Adrenal gland (tissue), 12 donors: ENCODE data around the gene ALAD. TPM values are rescaled to one million over a fixed set of nuclear protein-coding genes. Genes with fewer than 3 reads are reported as not detected.
A peak's percentile ranks its signal among the peaks of the same experiment; 100 is the strongest.

ENCODE experiments used
- DNase-seq, 7 donors: peaks; one replicate each; pipeline ENCODE4 v3.0.0-alpha.2; 2019 to 2020
- H3K27ac ChIP-seq, 5 donors: fragments of 200-600 bp; sonication (generic) in 4 of 5; 1 replicate in 3 of 5; 2 replicates in 2 of 5; pipeline versions ENCODE4 v1.5.1 to v1.8.0; 2016 to 2020; ENCODE audit warnings: mild to moderate bottlenecking in 1 of 5
- H3K27me3 ChIP-seq: fragments of 200-600 bp; 2 replicates; pipeline ENCODE4 v1.8.0; 2021
- H3K36me3 ChIP-seq, 2 donors: fragments of 200-600 bp; replicated peaks in 1 of 2; 1 replicate in 1 of 2; 2 replicates in 1 of 2; pipeline versions ENCODE4 v1.5.1 to v1.8.0; 2018 to 2022
- H3K4me1 ChIP-seq, 2 donors: fragments of 200-600 bp; replicated peaks in 1 of 2; 1 replicate in 1 of 2; 2 replicates in 1 of 2; pipeline versions ENCODE4 v1.5.1 to v1.8.0; 2018 to 2021
- H3K4me3 ChIP-seq, 4 donors: fragments of 200-600 bp; sonication (generic) in 3 of 4; one replicate each; pipeline ENCODE4 v1.5.1; 2016 to 2018
- H3K9me3 ChIP-seq, 3 donors: fragments of 200-600 bp; sonication (generic) in 1 of 3; replicated peaks in 1 of 3; 1 replicate in 2 of 3; 2 replicates in 1 of 3; pipeline versions ENCODE4 v1.5.1 to v1.8.0; 2016 to 2021
- POLR2A ChIP-seq, 2 donors: fragments of 450-650 bp; IDR thresholded peaks; one replicate each; pipeline ENCODE4 v1.6.1; 2017; ENCODE audit warnings: antibody characterized with exemption in 2 of 2, mild to moderate bottlenecking in 2 of 2, moderate library complexity in 1 of 2
- WGBS, 4 donors: extraction: QIAGEN DNeasy Blood & Tissue Kit in 2 of 4; methylation state at CpG; one replicate each; pipeline versions ENCODE4 v1.1.5 to v1.1.7; 2013 to 2017; 5-methylcytosine and 5-hydroxymethylcytosine counted together
- intact Hi-C, 2 donors: fragments of 100-400 bp; cut with DNase I; formaldehyde crosslinking; loops; one replicate each; pipeline versions ENCODE4 v1.14.1 to v1.15.0; 2022 to 2023
- polyA plus RNA-seq, 3 donors: library from polyadenylated mRNA; stranded (reverse); fragments of 200-250 nt in 2 of 3; fragments of 350-450 nt in 1 of 3; fragmentation: Illumina TruSeq in 1 of 3; extraction: RNeasy Lipid Tissue Mini Kit (QIAGEN cat#74804) in 1 of 3; gene quantifications; one replicate each; pipeline ENCODE4 v1.2.3, GENCODE V29; 2013 to 2014
- total RNA-seq, 9 donors: library from RNA; depleted of rRNA in 4 of 9; stranded (reverse); fragments of >200 nt in 4 of 9; fragments of 120-200 nt in 1 of 9; fragmentation: NEBNext Ultra II Directional in 1 of 9; extraction: Animal tissue kit (Norgen Biotek cat#: 25700) in 1 of 9; gene quantifications; one replicate each; pipeline versions ENCODE4 v1.1.0 to v1.2.4, GENCODE V29; 2013 to 2023
- TF ChIP-seq, protein P1 (sequence below), 6 experiments: fragments of 450-650 bp in 4 of 6; fragments of 200-600 bp in 2 of 6; sonication (generic) in 1 of 6; IDR thresholded peaks; 1 replicate in 5 of 6; 2 replicates in 1 of 6; pipeline versions ENCODE4 v1.5.1 to v1.8.0; 2016 to 2021; ENCODE audit warnings: antibody characterized with exemption in 6 of 6, mild to moderate bottlenecking in 2 of 6, moderate library complexity in 1 of 6
- donor health status: healthy with polysubstance abuse.
- donor health status: Bipolar disorder and iron deficiency.
- donor health status: DM: yes; HTN: yes; CAD: no.
- donor health status: DM: no; HTN: no; CAD: no.
- donor health status: DM: no; HTN: no; CAD: no.
- donor health status: DM: yes; HTN: yes; CAD: no.

ALAD gene
- total and polyA plus RNA-seq, 12 donors = 49.2 to 348 (median 242) TPM

- intact Hi-C loops = no loop called here
- TF ChIP-seq, protein P1, sequence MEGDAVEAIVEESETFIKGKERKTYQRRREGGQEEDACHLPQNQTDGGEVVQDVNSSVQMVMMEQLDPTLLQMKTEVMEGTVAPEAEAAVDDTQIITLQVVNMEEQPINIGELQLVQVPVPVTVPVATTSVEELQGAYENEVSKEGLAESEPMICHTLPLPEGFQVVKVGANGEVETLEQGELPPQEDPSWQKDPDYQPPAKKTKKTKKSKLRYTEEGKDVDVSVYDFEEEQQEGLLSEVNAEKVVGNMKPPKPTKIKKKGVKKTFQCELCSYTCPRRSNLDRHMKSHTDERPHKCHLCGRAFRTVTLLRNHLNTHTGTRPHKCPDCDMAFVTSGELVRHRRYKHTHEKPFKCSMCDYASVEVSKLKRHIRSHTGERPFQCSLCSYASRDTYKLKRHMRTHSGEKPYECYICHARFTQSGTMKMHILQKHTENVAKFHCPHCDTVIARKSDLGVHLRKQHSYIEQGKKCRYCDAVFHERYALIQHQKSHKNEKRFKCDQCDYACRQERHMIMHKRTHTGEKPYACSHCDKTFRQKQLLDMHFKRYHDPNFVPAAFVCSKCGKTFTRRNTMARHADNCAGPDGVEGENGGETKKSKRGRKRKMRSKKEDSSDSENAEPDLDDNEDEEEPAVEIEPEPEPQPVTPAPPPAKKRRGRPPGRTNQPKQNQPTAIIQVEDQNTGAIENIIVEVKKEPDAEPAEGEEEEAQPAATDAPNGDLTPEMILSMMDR (IDR thresholded peaks at IDR 0.05) = no peak
- TF ChIP-seq POLR2A (IDR thresholded peaks at IDR 0.05) = peak; percentile 63 to 95
- H3K4me1 ChIP-seq = peaks cover 31 to 43% of the 10 kb centered on the region in 2 donors
- peak within 1 kb of the TSS; percentile 87 to 99 (median 91) for H3K27ac ChIP-seq
- no peaks in the 10 kb centered on the region for H3K27me3 ChIP-seq
- H3K4me3 ChIP-seq = peak within 1 kb of the TSS; percentile 78 to 99 (median 88)
- H3K36me3 ChIP-seq = peaks cover 0 to 25% of the 10 kb centered on the region in 2 donors
- WGBS, 4 donors = 1 to 5% (median 1%) methylated on average over 12 to 73 of the region's 74 CpGs
- peak; percentile 87 to 92 (median 90) for DNase-seq
- no peaks in the 10 kb centered on the region for H3K9me3 ChIP-seq
Observed at GRCh38 chr9:113376634-113377567, 24.2 kb downstream of the ALAD start, which contains the start of gene HDHD3. Gene HDHD3, minus strand, starts transcription at chr9:113376986. Its CDS starts 2,632 bp downstream, at chr9:113374354.

DNA sequence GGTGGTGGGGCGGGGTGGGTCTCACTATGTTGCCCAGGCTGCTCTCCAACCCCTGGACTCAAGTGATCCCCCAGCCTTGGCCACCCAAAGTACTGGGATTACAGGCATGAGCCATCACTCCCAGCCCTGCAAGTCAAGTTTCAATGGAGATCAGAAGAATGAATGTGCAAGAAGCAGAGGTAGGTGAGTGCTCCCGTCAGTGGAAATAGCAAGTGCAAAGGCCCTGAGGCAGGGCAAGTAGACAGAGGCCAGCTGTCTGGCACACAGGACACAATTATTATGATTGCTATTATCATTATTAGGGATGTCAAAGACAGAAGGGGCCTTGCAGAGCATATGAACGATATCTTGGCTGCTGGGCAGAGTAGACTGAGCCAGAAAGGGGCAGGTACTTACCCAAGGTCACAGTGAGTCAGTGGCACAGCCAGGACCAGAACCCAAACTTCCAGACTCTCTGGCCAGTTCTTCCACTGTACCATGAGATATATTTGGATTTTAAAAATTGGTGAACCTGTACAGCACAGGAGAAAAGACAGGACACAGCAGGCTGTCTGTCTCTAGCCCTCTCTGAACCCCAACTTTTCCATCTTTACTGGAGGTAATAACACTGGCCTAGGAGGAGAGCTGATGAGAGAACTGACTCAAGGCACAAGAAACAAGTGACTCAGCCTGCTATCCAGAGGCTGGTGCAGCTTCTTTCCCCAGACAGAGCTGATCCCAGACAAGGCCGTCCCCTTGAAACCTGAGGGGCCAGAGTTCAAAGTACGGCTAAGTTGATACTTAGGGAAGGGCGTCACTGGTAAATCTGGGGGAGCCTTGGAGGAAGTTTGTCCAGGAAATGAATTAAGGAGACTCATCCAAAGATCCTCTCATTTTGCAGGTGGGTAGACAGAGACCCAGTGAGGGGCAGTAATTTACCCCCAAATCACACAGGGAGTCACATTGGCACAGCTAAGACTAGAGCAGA is 25.7 kb downstream of the ALAD start:
- peak; percentile 51 to 87 (median 82) for DNase-seq
- H3K9me3 ChIP-seq = no peaks in the 10 kb centered on the region
- TF ChIP-seq POLR2A (IDR thresholded peaks at IDR 0.05) = peak in 1 of 2 donors; percentile 67
- TF ChIP-seq, protein P1 (IDR thresholded peaks at IDR 0.05) = no peak
- peaks cover 31 to 36% of the 10 kb centered on the region in 2 donors for H3K4me1 ChIP-seq
- intact Hi-C loops = no loop called here
- 47 to 66% (median 60%) methylated on average over 6 of the region's 6 CpGs for WGBS, 4 donors
- H3K27me3 ChIP-seq = no peaks in the 10 kb centered on the region
- peaks cover 0 to 25% of the 10 kb centered on the region in 2 donors for H3K36me3 ChIP-seq
- peak overlapping the region; percentile 87 to 99 (median 91) for H3K27ac ChIP-seq
- H3K4me3 ChIP-seq = peak overlapping the region in 2 of 4 donors; percentile 78 to 99

DNA sequence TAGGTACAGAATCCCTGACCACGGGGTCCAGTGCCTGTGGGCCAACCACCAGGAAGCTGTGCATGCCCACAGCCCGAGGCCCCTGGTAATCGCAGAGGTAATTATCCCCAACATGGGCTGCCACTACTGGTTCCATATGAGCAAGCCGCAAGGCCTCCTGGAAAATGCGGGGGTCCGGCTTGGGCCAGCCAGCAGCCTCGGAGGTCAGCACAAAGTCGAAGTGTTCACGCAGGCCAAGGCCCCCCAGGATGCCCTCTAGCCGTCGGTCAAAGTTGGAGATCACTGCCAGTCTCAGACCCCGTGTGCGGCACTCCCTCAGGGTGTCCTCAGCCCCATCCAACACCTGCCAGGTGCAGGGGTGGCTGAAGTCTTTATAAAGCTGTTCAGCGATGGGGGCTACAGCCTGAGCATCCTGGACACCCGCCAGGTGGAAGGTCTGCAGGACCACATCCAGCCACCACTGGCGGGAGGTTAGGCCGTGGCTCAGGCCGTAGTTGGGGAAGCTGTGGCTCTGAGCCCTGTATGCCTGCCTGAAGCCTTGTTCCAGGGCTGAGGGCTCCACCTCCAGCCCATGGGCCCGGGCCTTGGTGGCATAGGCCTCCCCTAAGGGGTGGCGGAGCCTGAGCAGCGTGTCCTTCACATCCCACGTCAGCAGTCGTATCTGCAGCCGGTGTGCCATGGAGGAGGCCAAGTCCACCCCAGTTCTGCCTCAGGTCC is 27.2 kb downstream of the ALAD start:
- peak overlapping the region in 2 of 5 donors; percentile 36 to 68 for H3K27ac ChIP-seq
- peaks cover 26 to 31% of the 10 kb centered on the region in 2 donors for H3K4me1 ChIP-seq
- intact Hi-C loops = no loop called here
- TF ChIP-seq POLR2A (IDR thresholded peaks at IDR 0.05) = no peak
- TF ChIP-seq, protein P1 (IDR thresholded peaks at IDR 0.05) = no peak
- H3K27me3 ChIP-seq = no peaks in the 10 kb centered on the region
- WGBS, 4 donors = 66 to 80% (median 73%) methylated on average over 10 to 24 of the region's 24 CpGs
- H3K4me3 ChIP-seq = no peak overlapping the region
- H3K36me3 ChIP-seq = peaks cover 0 to 25% of the 10 kb centered on the region in 2 donors
- no peaks in the 10 kb centered on the region for H3K9me3 ChIP-seq
- peak in 2 of 7 donors; percentile 29 to 53 for DNase-seq
